Activated naive CD8-positive, alpha-beta T cell treated with anti-CD3 and anti-CD28 coated beads, Interleukin-2, amount 50 U/mL, for 24 hours (primary cell): ENCODE measurements around the gene C1QTNF12.

Experiments
- ATAC-seq: fragments of 150-1000 bp; cut with Tn5 transposase; one replicate; pipeline ENCODE4 v1.10.0; 2021
- DNase-seq: peaks from one replicate; pipeline ENCODE4 v3.0.0; 2021
- H3K27ac Mint-ChIP-seq: one replicate; pipeline ENCODE4 v1.8.0; 2021; ENCODE audit warnings: mild to moderate bottlenecking, mixed read lengths
- H3K27me3 Mint-ChIP-seq: one replicate; pipeline ENCODE4 v1.8.0; 2021; ENCODE audit warnings: mixed read lengths
- H3K36me3 Mint-ChIP-seq: one replicate; pipeline ENCODE4 v1.8.0; 2021; ENCODE audit warnings: low read depth, mixed read lengths
- H3K4me1 Mint-ChIP-seq: one replicate; pipeline ENCODE4 v1.8.0; 2021; ENCODE audit warnings: mixed read lengths
- H3K4me3 Mint-ChIP-seq: one replicate; pipeline ENCODE4 v1.8.0; 2021; ENCODE audit warnings: mild to moderate bottlenecking, moderate library complexity, mixed read lengths
- H3K9me3 Mint-ChIP-seq: one replicate; pipeline ENCODE4 v1.8.0; 2021; ENCODE audit warnings: mixed read lengths

The C1QTNF12 gene

DNA sequence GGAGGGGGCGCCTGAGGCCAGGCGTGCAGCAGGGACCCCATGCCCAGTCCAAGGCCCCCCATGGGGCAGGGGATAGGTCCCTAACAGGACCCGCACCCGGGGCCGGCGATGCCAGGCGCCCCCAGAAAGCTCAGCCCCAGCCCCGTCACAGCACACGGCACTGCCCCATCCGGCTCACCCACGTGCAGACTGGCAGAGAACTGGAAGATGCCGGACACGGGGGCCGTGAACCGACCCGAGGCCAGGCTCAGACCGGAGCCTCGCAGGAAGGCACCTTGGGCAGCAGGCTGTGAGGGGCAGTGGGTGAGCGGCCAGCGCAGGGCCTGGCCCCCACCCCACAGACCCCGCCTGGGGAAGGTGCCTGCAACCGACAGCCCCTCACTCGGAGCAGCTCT lies 3.3 kb downstream of the C1QTNF12 start:
- Mint-ChIP-seq H3K27ac (no peak overlapping the region), H3K4me3 (no peak overlapping the region), H3K9me3 (no peaks in the 10 kb centered on the region), H3K27me3 (peaks cover 1% of the 10 kb centered on the region), H3K36me3 (no peaks in the 10 kb centered on the region), H3K4me1 (no peaks in the 10 kb centered on the region)
- ATAC-seq (no peak), DNase-seq (no peak)

DNA sequence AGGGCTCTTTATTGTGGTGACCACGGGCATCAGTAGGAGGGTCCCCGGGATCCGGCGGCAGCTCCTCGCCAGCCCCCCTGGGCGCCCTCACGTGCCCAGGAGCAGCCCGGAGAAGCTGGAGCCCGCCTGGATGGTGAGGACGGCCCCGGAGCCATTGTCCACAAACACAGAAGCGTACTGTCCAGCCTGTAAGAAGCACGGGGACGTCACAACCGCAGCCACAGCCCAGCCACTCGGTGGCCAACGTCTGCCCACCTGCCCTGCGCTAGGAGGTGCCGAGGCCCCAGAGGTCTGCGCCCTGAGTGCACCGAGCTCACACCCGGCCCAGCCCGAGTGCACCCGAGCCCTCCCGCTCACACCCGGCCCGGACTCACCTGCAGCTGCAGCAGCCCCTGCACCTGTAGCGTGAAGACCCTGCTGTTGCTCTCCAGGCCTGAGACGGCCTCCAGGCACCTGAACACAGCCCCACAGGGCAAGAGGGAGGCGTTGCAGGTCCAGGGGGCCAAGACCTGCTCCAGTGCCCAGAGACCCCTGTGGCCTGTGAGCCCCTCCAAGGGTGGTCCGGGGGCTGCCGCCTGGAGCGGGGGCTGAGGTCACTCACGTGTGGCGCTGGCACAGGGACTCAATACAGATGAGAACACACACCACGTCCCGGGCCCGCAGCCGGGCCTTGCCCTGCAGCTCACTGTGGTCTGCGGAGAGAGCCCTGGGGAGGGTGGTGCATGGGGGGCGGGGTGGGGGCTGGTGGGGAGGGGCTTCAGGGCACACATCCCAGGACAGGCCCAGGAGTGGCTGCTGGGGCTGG lies 3.9 kb downstream of the C1QTNF12 start:
- Mint-ChIP-seq H3K27me3 (peaks cover 1% of the 10 kb centered on the region), H3K36me3 (no peaks in the 10 kb centered on the region)
- no peak for ATAC-seq

DNA sequence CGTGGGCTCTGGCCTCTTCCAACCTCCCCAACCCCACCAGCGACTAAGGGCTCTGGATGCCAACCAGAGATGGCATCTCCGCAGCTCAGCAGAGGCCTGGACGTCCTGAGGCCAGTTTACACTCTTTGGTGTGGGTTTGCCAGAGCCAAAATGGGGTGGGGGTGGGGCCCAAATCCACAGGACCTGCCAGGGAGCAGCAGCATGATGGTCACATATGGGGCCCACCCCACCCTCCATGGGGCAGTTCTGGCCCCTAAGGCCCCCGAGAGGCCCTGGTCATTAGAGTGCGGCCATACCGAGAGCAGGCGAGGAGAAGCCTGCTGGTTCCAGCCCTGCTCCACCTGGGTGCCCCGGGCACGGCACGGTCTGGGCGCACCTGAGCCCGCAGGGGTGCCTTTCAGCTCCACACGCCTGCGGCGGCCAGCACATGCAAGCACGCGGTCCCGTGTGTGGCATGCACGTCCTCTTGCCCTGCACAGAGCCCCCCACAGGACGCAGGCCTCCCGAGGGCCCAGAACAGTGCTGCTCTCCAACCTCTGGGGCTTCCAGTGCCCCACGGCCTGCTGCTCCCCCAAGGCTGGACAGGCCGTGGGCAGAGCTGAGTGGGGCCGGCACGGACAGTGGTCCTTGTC lies 4.8 kb downstream of the C1QTNF12 start:
- Mint-ChIP-seq H3K4me1 (no peaks in the 10 kb centered on the region), H3K36me3 (no peaks in the 10 kb centered on the region), H3K27ac (no peak overlapping the region), H3K9me3 (no peaks in the 10 kb centered on the region), H3K27me3 (peaks cover 1% of the 10 kb centered on the region), H3K4me3 (no peak overlapping the region)
- DNase-seq (no peak), ATAC-seq (no peak)

More for the DNA sequence above, 3.9 kb downstream of the C1QTNF12 start:
- no peaks in the 10 kb centered on the region for H3K4me1 Mint-ChIP-seq
- H3K9me3 Mint-ChIP-seq: no peaks in the 10 kb centered on the region
- no peak overlapping the region for H3K4me3 Mint-ChIP-seq
- no peak overlapping the region for H3K27ac Mint-ChIP-seq
- DNase-seq: no peak

DNA sequence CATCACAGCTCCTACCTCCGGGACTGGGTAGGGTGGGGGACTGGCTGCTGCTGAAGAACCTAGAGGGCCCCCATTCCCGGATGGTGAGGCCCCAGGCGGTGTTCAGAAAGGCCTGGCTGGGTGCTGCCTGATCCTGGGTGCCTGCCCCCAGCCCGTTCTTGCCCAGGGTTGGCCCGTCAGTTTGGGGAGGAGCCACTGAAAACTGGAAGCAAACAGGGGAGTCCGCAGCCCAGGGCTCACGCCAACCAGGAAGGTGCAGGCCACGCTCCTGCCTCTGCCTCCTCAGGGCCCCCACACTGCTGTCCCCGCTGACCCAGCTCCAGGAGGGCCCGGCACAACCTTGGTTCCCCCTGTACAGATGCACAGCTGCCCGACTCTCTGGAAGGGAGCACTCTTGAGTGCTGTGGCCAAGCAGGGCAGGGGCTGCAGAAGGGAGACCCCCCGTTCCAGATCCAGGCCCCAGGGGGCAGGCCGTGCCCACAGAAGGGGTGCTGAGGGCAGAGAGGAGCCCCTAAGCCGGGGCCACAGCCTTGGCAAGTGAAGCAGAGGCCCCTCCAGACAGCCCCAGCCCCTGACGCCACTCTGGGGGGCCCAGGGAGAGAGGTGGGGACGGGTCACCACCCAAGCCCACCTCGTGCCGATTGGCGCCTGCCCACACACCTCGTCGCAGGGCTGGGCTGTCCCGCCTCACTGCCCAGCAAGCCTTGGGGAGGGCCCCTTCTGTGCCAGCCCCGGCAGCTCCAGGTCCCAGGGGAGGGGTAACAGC lies 5.5 kb downstream of the C1QTNF12 start:
- Mint-ChIP-seq H3K4me3 (no peak overlapping the region), H3K36me3 (no peaks in the 10 kb centered on the region), H3K4me1 (no peaks in the 10 kb centered on the region), H3K9me3 (no peaks in the 10 kb centered on the region), H3K27me3 (peaks cover 1% of the 10 kb centered on the region), H3K27ac (no peak overlapping the region)
- ATAC-seq (no peak), DNase-seq (no peak)

DNA sequence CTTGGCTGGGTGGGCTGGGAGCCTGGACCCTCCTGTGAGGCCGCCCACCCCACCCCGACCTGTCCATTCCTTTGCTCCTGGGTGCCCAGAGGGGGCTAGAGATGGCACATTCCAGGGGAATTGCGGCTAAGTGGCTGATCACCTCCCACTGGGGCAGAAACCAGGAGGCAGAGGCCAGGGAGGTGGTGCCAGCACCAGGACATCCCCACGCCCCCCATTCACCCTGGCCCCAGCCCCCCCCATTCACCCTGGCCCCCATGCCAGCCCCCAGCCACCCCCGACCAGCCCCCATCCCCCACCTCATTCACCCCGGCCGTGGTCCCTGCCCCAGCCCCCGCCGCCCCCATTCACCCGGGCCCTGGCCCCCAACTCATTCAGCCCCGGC lies 6.2 kb downstream of the C1QTNF12 start:
- no peak for ATAC-seq
- Mint-ChIP-seq H3K4me1 (no peaks in the 10 kb centered on the region), H3K36me3 (no peaks in the 10 kb centered on the region), H3K27me3 (peaks cover 1% of the 10 kb centered on the region), H3K9me3 (no peaks in the 10 kb centered on the region), H3K4me3 (no peak overlapping the region), H3K27ac (no peak overlapping the region)
- DNase-seq: no peak

DNA sequence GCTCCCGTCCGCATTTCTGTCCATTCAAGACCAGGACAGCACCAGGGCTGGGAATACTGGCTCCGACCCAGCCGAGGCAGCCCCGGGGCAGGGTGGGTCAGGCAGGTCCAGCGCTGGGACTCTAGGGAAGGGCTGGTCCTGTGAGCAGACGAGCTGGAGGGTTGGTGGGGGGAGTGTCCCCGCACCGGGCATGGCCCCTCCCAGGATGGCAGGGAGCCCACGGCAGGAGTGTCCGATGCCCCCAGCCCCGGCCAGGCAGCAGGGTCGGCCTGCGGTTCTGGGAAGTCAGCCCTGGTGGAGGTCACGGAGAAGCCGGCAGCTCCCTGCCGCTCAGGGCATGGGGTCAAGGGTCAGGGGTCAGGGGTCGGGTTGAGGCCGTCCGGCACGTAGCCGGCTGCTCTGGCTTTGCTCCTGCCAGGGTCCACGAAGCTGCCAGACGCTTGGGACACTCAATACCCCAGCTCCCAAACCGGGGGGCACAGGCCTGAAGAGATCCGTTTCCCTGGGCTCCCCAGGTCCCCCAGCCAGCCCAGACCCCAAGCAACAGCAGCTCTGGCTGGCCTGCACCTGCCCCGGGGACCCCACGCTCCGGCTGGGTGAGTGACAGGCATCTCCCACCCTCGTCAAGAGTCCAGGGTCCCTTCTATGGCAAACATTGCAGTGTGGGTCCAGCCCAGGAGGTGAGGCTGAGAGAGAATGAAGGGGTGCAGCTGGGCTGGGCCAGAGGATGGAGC lies 6.7 kb downstream of the C1QTNF12 start:
- Mint-ChIP-seq H3K4me3 (no peak overlapping the region), H3K27me3 (peaks cover 1% of the 10 kb centered on the region), H3K27ac (no peak overlapping the region), H3K36me3 (no peaks in the 10 kb centered on the region), H3K9me3 (no peaks in the 10 kb centered on the region), H3K4me1 (no peaks in the 10 kb centered on the region)
- ATAC-seq (no peak), DNase-seq (no peak)

DNA sequence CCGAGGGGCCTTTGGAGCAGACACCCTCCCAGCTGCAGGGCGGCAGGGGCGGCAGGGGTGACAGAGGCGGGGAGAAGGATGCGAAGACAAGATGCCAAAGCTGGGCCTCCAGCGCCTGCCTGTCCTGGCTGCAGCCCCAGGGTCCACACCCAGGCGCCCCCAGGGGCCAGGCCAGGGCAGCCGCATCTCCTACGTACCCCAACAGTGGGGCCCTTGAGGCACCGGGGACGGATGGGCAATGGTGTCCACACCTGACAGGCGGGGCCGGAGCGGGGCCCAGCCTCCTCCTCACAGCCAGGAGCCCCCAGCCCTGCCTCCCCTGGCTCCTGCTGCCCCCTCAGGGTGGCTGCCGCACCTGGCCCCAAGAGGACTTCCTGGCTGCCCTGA lies 7.3 kb downstream of the C1QTNF12 start:
- no peak overlapping the region for H3K27ac Mint-ChIP-seq
- peaks cover 5% of the 10 kb centered on the region for H3K4me1 Mint-ChIP-seq
- no peaks in the 10 kb centered on the region for H3K9me3 Mint-ChIP-seq
- H3K36me3 Mint-ChIP-seq: peaks cover 2% of the 10 kb centered on the region
- H3K4me3 Mint-ChIP-seq: no peak overlapping the region
- DNase-seq: no peak
- no peak for ATAC-seq
- peaks cover 1% of the 10 kb centered on the region for H3K27me3 Mint-ChIP-seq

DNA sequence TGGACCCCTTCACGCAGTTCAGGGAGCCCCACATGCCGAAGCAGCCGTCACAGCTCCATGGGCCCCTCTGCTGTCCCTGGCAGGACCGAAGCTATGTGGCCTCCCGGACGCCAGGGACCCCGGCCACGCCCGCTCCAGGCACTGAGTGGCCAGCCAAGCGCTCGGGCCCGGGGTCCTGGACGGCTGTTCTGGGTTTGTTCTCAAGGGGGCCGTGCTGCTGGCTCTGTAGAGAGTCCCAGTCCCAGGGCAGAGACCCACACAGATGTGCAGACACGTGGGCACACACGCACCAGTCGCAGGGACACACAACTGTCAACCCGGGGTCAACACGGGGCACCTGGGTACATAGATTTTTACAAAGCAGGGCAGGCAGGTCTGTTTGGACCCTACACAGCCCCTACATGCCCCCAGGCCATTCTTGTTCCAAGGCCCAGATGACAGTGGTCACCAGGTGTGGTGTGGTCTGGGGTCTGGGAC lies 7.8 kb downstream of the C1QTNF12 start:
- H3K36me3 Mint-ChIP-seq: peaks cover 7% of the 10 kb centered on the region
- no peak for DNase-seq
- H3K4me1 Mint-ChIP-seq: peaks cover 10% of the 10 kb centered on the region

DNA sequence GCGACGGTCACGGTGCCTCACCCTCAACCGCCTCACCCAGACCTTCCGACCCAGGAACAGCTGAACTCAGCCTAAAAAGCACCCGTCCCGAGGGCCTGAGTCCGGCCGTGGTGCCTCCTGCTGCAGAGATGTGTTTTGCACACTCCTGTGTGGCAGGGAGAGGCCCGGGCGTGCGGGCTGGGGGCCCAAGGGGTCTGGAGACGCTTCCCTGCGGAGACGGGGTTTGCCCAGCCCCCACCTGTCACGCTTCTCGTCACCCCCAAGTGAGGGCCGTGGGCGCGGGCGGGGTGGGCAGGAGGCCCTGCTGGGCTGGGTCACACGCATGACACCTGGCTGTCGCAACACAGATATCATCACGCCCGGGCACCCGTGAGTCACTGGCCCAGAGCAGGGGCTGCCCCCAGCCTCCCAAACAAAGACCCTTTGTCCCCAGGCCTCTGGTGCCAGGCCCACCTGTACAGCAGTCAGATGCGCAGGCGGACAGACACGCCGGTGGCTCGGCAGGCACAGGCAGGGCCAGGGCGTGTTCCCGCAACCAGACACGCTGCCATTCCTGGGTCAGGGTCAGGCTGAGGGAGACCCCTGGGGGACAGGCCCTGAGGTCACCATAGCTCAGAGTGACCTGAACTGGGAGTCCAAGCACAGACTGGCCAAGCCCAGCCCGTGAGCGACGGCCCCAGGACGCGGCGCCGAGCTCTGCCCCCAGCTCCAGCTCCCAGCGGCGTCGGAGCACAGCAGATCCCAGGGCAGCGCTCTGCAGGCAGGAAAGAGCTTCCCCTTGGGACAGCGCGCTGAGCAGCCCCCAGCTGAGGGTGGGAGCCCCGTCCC lies 8.4 kb downstream of the C1QTNF12 start:
- peaks cover 14% of the 10 kb centered on the region for H3K4me1 Mint-ChIP-seq
- DNase-seq (no peak), ATAC-seq (no peak)
- no peaks in the 10 kb centered on the region for H3K9me3 Mint-ChIP-seq
- H3K27ac Mint-ChIP-seq: no peak overlapping the region
- peaks cover 11% of the 10 kb centered on the region for H3K36me3 Mint-ChIP-seq
- peaks cover 1% of the 10 kb centered on the region for H3K27me3 Mint-ChIP-seq
- no peak overlapping the region for H3K4me3 Mint-ChIP-seq

More for the DNA sequence above, 7.8 kb downstream of the C1QTNF12 start:
- Mint-ChIP-seq H3K27me3 (peaks cover 1% of the 10 kb centered on the region), H3K9me3 (no peaks in the 10 kb centered on the region), H3K27ac (no peak overlapping the region), H3K4me3 (no peak overlapping the region)
- no peak for ATAC-seq

DNA sequence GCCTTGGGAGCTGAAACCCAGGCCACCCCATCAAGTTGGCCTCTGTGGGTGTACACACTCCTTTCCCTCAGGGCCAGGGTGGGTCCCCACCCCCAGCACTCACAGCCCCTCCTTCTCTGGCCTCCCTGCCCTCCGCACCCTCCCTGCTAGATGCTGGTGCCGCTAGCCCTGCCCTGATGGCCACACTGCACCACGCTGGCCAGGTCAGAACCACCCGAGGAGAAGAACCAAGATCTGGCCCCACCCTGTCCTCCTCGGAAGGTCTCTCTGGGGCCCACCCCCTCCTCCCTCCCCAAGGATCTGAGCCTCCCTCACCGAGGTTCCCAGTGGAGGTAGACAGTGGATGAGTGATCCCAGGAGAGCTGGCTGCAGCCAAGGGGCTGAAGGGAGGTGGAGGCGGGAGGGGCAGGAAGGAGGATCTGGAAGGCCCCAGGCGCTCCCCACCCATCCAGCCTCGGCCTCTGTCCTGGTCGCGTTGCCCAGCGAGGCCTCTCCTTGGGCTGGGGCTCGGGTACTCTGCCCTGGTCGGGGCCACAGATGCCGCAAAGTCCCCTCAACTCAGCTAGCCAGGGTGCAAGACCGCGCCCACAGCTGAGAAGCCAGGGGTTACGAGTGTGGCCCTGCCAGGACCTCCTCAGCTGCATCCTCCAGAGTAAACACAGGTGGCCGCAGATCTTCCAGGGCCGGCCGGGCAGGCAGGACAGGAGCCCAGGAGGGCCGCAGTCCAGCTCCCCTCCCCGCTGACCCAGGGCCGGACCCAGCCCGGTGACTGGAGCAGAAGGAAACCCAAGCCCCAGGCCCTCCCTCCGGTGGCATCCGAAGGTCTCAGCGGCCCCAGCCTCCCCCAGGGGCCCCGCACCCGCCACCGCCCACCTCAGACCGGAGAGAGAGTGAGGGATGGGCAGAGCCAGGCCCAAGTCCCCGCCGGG lies 9.3 kb downstream of the C1QTNF12 start:
- H3K9me3 Mint-ChIP-seq: no peaks in the 10 kb centered on the region
- peaks cover 1% of the 10 kb centered on the region for H3K27me3 Mint-ChIP-seq
- no peak for DNase-seq
- no peak overlapping the region for H3K4me3 Mint-ChIP-seq
- H3K36me3 Mint-ChIP-seq: peaks cover 11% of the 10 kb centered on the region
- H3K4me1 Mint-ChIP-seq: peaks cover 14% of the 10 kb centered on the region
- ATAC-seq: no peak
- H3K27ac Mint-ChIP-seq: no peak overlapping the region

DNA sequence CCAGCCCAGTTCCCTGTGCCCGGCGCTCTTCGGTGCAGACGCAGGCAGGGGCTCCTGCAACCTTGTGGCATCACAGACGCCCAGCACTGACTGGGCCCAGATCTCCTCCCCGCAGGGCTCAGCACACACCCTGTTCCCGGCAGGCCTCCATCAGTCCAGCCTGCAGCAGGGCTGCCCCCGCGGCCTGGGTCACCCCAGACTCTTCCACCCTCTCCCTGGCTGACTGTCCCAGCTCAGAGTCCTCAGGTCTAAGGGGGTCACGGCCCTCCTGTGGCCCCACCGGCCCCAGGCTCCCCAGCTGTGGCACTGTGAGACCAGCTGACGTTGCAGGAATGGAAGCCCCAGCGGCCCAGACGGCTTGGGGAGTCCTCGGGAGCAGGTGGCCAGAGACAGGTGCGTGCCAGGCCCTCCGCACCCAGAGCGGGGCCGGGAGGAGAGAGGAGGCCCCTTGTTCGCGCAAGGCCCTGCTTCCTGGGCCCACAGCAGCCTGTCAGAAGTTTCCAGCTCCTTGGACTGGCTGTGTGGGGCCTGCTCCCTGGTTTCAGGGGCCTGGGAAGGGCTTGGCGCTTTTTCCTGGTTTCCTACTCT lies 10.3 kb downstream of the C1QTNF12 start:
- H3K36me3 Mint-ChIP-seq: peaks cover 11% of the 10 kb centered on the region
- H3K4me3 Mint-ChIP-seq: no peak overlapping the region
- no peak overlapping the region for H3K27ac Mint-ChIP-seq
- peaks cover 14% of the 10 kb centered on the region for H3K4me1 Mint-ChIP-seq
- DNase-seq (no peak), ATAC-seq (no peak)
- H3K27me3 Mint-ChIP-seq: peaks cover 1% of the 10 kb centered on the region
- no peaks in the 10 kb centered on the region for H3K9me3 Mint-ChIP-seq

DNA sequence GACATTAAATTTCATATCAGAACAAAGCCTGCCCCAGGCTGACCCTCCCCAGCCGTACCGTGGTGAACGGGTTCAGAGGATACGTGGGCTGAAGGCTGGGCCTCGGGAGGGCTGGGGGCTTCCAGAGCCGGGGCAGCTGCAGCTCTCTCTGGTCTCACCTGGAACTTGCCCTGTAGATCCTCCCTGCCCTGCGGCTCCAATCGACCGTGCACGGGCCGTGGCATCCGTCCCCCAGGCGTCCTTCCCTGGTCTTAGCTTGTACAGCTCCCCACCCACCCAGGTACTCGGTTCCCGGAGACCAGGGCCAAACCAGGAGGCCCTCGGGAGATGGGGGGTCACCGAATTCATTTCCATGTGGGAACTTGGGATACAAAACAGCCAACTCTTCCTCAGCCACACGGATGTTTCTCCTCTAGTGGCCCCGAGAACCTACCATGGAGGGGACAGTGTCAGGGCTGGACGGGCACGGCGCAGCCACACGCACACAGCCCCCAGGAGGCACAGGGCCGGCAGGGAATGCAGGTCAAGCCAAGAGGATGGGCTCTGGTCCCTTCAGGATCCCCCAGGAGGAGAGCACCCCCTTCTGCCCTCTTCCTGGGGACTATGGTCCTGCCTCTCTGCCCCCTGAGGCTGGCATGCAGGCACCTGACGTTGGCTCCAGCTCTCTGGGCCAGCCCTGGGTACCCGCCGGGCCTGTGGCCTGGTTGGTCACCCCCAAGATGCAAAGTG lies 11.3 kb downstream of the C1QTNF12 start:
- H3K4me3 Mint-ChIP-seq: peak overlapping the region; percentile 81
- no peaks in the 10 kb centered on the region for H3K9me3 Mint-ChIP-seq
- H3K4me1 Mint-ChIP-seq: peaks cover 22% of the 10 kb centered on the region
- no peak overlapping the region for H3K27ac Mint-ChIP-seq
- DNase-seq (no peak), ATAC-seq (no peak)
- H3K27me3 Mint-ChIP-seq: peaks cover 1% of the 10 kb centered on the region
- H3K36me3 Mint-ChIP-seq: peaks cover 19% of the 10 kb centered on the region
